Measurements from ENCODE around the gene KCNG2. TPM values are rescaled to one million over a fixed set of nuclear protein-coding genes. Genes with fewer than 3 reads are reported as not detected.

KCNG2 gene
- total RNA-seq, 1 donor from 2014 or later = not detected

DNA sequence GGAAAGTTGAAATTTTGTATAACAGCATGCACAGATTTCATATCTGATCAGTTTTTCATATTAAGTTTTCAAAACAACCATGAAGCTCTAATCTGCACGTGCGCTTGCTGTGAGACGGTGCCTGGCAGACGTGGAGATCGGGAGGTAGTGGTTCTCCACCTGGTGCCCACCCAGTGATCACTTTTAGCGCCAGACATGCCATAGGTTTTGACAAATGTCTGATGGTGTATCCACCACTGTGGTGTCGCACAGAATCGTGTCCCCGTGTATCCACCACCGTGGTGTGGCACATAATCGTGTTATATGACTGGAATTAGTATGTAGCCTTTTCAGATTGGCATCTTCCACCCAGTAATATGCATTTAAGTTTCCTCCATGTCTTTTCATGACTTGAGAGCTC is 40.9 kb upstream of the KCNG2 start:
- H3K4me1 Mint-ChIP-seq = peaks cover 3% of the 10 kb centered on the region
- H3K4me3 Mint-ChIP-seq = no peak overlapping the region
- DNase-seq = no peak
- H3K27ac Mint-ChIP-seq = no peak overlapping the region
- peaks cover 10% of the 10 kb centered on the region for H3K9me3 Mint-ChIP-seq
- H3K36me3 Mint-ChIP-seq (ENCODE audit: low read depth) = peaks cover 38% of the 10 kb centered on the region
- intact Hi-C loops (cut with micrococcal nuclease) = no loop called here
- H3K27me3 Mint-ChIP-seq = no peaks in the 10 kb centered on the region

DNA sequence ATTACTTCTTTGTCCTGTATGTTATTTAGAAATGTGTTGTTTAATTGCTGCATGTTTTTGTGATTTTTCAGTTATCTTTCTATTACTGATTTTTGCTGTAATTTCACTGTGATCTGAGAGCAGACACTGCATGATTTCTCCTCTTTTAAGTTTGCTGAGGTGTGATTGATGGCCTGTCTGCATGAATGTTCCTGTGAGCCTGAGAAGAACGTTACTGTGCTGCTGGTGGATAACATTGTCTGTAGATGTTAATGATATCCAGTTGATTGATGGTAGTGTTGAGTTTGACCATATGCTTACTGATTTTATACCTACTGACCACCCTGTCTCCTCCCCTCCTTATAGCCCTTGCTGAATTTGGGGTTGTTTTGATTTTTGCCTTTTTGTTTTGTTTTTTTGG is 37.4 kb upstream of the KCNG2 start:
- no peak for DNase-seq
- Mint-ChIP-seq H3K4me3 (no peak overlapping the region), H3K36me3 (ENCODE audit: low read depth) (peaks cover 23% of the 10 kb centered on the region), H3K27ac (no peak overlapping the region), H3K9me3 (peaks cover 10% of the 10 kb centered on the region), H3K4me1 (peaks cover 3% of the 10 kb centered on the region), H3K27me3 (no peaks in the 10 kb centered on the region)
- intact Hi-C loops (cut with micrococcal nuclease) = no loop called here

DNA sequence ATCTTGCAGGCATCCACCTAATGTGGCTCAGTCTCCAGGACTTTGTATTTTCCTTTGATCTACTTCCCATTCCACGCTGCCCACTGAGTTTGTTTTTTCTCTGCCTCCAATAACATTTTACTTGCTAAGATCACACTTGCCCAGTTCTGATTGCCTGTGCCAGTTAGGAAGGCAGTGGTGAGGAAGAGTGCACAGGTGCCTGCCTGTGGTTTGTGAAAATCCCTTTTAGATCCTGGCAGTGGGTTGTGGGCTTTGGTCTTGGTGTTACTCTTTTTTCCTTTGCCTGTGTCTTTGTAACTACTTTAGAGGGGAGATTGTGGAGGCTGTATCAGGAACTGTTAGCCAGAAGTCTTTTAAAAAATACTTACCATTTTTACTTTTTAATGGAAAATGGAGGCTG is 36.9 kb upstream of the KCNG2 start:
- peaks cover 19% of the 10 kb centered on the region for H3K36me3 Mint-ChIP-seq (ENCODE audit: low read depth)
- peaks cover 10% of the 10 kb centered on the region for H3K9me3 Mint-ChIP-seq
- no peaks in the 10 kb centered on the region for H3K27me3 Mint-ChIP-seq

DNA sequence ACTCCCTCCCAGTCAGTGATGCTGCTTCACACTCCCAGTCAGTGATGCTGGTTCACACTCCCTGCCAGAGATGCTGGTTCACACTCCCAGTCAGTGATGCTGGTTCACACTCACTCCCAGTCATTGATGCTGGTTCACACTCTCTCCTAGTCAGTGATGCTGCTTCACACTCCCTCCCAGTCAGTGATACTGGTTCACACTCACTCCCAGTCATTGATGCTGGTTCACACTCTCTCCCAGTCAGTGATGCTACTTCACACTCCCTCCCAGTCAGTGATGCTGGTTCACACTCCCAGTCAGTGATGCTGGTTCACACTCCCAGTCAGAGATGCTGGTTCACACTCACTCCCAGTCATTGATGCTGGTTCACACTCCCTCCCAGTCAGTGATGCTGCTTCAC is 34.3 kb upstream of the KCNG2 start:
- DNase-seq = no peak
- Mint-ChIP-seq H3K4me1 (peaks cover 3% of the 10 kb centered on the region), H3K4me3 (no peak overlapping the region), H3K27me3 (peaks cover 2% of the 10 kb centered on the region), H3K36me3 (ENCODE audit: low read depth) (peaks cover 2% of the 10 kb centered on the region), H3K27ac (no peak overlapping the region), H3K9me3 (peaks cover 5% of the 10 kb centered on the region)
- intact Hi-C loops (cut with micrococcal nuclease) = no loop called here

More for the DNA sequence above, 36.9 kb upstream of the KCNG2 start:
- intact Hi-C loops (cut with micrococcal nuclease) = no loop called here
- Mint-ChIP-seq H3K4me3 (no peak overlapping the region), H3K27ac (no peak overlapping the region), H3K4me1 (peaks cover 3% of the 10 kb centered on the region)
- no peak for DNase-seq

DNA sequence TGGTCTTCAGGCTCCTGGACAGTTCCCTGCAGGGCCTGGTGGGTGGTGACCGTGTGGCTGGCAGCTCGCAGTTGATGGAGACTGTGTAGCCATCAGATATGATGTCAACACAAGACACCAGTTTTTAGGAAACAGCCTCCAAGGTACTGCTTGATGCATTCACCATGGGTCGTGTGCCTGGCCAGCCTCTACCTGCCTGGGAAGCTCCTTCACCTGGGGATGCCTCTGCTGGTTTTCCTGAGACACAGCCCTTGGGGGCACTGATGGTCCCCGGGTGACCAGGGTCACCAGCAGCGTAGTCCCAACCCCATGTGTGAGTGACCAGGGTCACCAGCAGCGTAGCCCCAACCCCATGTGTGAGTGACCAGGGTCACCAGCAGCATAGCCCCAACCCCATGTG is 33.6 kb upstream of the KCNG2 start:
- intact Hi-C loops (cut with micrococcal nuclease) = no loop called here
- no peak for DNase-seq
- H3K27me3 Mint-ChIP-seq = peaks cover 2% of the 10 kb centered on the region
- peaks cover 3% of the 10 kb centered on the region for H3K9me3 Mint-ChIP-seq
- peaks cover 3% of the 10 kb centered on the region for H3K4me1 Mint-ChIP-seq
- H3K4me3 Mint-ChIP-seq = no peak overlapping the region
- no peak overlapping the region for H3K27ac Mint-ChIP-seq
- no peaks in the 10 kb centered on the region for H3K36me3 Mint-ChIP-seq (ENCODE audit: low read depth)

DNA sequence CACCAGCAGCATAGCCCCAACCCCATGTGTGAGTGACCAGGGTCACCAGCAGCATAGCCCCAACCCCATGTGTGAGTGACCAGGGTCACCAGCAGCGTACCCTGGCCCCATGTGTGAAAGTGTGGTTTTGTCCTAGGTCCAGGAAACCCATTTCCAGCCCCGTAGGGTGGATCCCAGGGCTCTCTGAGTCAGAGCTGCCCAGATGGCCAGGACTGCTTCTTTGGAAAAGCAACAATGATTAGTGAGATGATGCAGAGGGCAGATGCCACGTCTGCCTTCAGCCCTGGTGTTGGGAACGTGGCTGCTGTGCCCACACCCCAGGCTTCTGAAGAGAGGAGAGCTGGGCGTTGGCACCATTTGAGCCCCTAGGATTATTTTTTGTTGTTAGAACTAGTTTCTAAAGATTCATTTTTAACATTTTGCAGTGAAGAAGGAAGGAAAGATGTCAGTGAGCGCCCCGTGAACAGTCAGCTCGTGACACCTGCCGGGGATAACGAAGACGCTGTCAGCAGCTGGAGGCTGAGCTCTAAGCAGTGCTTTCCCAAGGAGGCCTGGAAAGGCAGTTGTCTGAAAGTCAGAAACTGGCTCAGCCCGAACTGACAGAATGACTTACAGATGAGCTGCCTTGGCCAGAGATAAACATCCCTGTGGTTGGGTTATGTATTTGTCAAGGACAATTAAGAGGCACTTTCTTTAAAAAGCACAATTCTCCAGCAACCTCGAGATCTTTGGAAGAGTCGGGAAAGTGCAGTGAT is 32.1 kb upstream of the KCNG2 start:
- Mint-ChIP-seq H3K4me3 (no peak overlapping the region), H3K4me1 (no peaks in the 10 kb centered on the region), H3K9me3 (no peaks in the 10 kb centered on the region), H3K27me3 (peaks cover 2% of the 10 kb centered on the region), H3K27ac (no peak overlapping the region), H3K36me3 (ENCODE audit: low read depth) (no peaks in the 10 kb centered on the region)
- intact Hi-C loops (cut with micrococcal nuclease) = no loop called here
- no peak for DNase-seq

DNA sequence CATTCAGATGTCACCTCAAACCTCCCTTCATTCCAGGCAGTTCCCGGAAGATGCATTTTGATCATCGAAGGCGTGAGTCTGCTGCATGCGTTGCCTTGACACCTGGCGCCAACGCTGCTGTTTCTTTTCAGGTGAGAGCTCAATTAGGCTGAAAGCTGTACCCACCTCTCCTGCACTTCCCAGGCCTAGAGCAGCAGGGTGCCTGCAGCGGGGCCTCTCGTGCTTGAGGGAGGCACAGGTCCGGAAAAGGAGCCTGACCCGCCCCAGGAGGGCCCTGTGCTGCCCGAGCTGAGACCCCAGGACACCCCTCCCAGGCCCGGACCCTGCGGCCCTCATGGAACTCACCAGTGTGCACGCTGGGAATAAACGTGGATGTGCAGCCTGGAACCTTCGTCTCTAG is 31.4 kb upstream of the KCNG2 start:
- Mint-ChIP-seq H3K36me3 (ENCODE audit: low read depth) (no peaks in the 10 kb centered on the region), H3K4me1 (no peaks in the 10 kb centered on the region), H3K9me3 (no peaks in the 10 kb centered on the region), H3K27ac (no peak overlapping the region), H3K4me3 (no peak overlapping the region), H3K27me3 (peaks cover 2% of the 10 kb centered on the region)
- no peak for DNase-seq
- intact Hi-C loops (cut with micrococcal nuclease) = no loop called here

DNA sequence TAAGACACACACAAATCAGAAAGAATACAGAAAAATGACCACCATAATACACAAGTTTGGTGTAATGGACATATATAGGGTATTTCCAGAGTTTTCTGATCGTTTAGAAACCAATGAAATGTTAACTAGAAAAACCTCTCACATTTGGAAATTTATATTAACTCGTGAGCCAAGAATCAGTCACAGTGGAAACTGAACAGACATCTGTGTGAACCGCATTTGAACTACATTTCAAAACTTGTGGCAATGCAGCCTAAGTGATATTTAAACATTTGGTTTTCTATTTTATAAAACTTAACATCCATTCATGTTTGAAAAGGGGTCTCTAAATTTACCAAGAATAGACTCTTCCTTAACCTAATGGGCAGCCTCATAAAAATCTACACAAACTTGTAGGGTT is 29.0 kb upstream of the KCNG2 start:
- H3K4me3 Mint-ChIP-seq = no peak overlapping the region
- H3K4me1 Mint-ChIP-seq = no peaks in the 10 kb centered on the region
- H3K27ac Mint-ChIP-seq = no peak overlapping the region
- intact Hi-C loops (cut with micrococcal nuclease) = no loop called here
- H3K9me3 Mint-ChIP-seq = no peaks in the 10 kb centered on the region
- H3K27me3 Mint-ChIP-seq = peaks cover 2% of the 10 kb centered on the region
- DNase-seq = no peak
- H3K36me3 Mint-ChIP-seq (ENCODE audit: low read depth) = no peaks in the 10 kb centered on the region

DNA sequence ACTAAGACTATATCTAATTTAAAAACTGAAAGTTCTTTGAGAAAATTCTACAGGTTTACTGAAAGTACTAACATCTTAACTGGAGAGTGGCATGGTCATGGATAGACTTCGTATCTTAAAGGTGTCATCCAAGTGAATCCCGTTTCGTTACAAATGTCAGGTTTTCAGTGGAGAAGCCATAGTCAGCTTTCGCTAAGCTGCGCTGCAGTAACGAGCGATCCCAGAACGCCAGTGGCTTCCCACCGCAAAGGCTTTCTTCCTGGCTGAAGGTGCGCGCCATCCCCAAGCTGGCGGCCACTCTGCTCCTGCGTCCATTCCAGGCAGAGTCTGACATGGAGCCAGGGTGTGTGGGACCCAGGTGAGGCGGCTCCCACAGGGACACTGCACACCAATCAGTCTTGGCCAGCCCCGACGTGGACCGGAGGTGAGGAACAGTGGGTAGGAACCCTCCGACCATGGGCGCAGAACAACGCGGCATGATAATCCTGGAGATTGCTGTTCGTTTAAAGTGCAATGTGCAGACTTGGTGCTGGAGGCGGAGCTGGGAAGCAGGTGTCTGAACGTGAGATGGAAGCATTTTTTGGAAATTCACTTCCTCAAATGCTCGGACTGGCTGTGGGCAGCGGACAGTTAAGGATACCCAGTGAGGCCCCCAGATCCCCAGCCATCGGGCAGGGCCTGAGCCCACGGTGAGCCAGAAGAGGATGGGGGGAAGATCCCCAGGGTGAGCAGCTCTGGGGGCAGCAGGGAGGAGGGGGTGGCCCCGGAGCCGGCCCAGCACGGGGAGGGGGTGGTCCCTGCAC is 27.8 kb upstream of the KCNG2 start:
- Mint-ChIP-seq H3K27me3 (peaks cover 2% of the 10 kb centered on the region), H3K9me3 (no peaks in the 10 kb centered on the region), H3K27ac (no peak overlapping the region), H3K4me3 (no peak overlapping the region), H3K4me1 (no peaks in the 10 kb centered on the region), H3K36me3 (ENCODE audit: low read depth) (no peaks in the 10 kb centered on the region)
- intact Hi-C loops (cut with micrococcal nuclease) = no loop called here
- no peak for DNase-seq

DNA sequence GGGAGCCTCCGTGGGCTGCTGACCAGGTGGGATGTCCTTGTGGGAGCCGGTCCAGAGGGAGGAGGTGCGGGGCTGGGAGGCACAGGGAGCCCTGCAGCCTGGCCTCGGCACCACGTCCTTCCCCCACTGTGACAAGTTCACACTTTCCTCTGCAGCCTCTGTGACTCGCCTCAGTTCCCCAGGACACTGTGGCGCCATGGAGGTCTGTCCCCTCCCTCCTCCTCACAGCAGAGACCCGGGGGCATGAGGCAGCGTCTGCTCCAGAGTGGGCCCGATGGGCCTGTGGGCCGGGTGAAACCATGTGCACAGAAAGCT is 27.3 kb upstream of the KCNG2 start:
- no peaks in the 10 kb centered on the region for H3K36me3 Mint-ChIP-seq (ENCODE audit: low read depth)
- H3K4me3 Mint-ChIP-seq = no peak overlapping the region
- H3K27me3 Mint-ChIP-seq = peaks cover 2% of the 10 kb centered on the region
- no peaks in the 10 kb centered on the region for H3K9me3 Mint-ChIP-seq
- no peak overlapping the region for H3K27ac Mint-ChIP-seq
- no peak for DNase-seq
- intact Hi-C loops (cut with micrococcal nuclease) = no loop called here
- no peaks in the 10 kb centered on the region for H3K4me1 Mint-ChIP-seq

DNA sequence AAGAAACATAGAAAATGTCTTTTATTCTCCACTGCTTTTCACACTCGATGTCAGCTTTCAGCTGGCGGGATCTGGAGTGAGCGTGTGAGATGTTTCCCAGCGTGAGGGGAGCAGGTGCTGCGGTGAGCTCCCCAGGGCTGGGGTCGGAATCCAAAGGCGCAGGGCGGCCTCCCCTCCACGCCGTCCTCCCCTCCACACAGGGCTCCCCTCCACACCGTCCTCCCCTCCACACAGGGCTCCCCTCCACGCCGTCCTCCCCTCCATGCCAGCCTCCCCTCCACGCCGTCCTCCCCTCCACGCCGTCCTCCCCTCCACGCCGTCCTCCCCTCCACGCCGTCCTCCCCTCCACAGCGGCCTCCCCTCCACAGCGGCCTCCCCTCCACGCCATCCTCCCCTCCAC is 26.9 kb upstream of the KCNG2 start:
- H3K36me3 Mint-ChIP-seq (ENCODE audit: low read depth) = no peaks in the 10 kb centered on the region
- peaks cover 2% of the 10 kb centered on the region for H3K27me3 Mint-ChIP-seq
- H3K4me3 Mint-ChIP-seq = no peak overlapping the region
- H3K9me3 Mint-ChIP-seq = no peaks in the 10 kb centered on the region
- no peak overlapping the region for H3K27ac Mint-ChIP-seq
- DNase-seq = no peak
- intact Hi-C loops (cut with micrococcal nuclease) = no loop called here
- no peaks in the 10 kb centered on the region for H3K4me1 Mint-ChIP-seq

DNA sequence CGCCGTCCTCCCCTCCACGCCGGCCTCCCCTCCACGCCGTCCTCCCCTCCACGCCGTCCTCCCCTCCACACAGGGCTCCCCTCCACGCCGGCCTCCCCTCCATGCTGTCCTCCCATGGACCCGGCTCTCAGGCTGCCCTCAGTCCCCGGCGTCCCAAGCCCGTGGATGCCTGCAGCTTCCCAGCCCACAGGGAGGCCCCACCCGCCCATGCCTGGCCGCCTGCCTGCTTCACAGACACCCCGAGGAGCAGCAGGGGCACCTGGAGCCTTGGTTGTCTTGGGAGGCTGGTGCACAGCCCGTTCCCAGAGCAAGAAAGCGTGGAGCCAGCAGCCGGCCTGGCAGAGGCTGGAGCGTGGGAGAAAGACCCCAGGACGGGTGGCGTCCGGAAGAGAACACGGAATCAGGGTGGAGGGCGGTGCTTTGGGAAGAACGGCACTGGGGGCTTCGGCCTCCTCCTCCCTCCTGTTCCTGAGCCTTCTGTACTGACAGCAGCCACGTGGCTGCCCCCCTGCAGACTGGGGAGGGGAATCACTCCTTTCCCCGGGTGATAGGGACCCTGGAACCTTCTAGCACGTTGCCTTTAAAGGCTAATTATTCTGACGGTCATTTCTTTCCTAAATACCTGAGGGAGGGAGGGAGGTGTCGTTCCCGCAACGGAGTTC is 26.2 kb upstream of the KCNG2 start:
- DNase-seq = no peak
- H3K9me3 Mint-ChIP-seq = no peaks in the 10 kb centered on the region
- H3K27ac Mint-ChIP-seq = no peak overlapping the region
- H3K27me3 Mint-ChIP-seq = peaks cover 2% of the 10 kb centered on the region
- H3K4me3 Mint-ChIP-seq = no peak overlapping the region
- intact Hi-C loops (cut with micrococcal nuclease) = no loop called here
- no peaks in the 10 kb centered on the region for H3K4me1 Mint-ChIP-seq
- no peaks in the 10 kb centered on the region for H3K36me3 Mint-ChIP-seq (ENCODE audit: low read depth)

DNA sequence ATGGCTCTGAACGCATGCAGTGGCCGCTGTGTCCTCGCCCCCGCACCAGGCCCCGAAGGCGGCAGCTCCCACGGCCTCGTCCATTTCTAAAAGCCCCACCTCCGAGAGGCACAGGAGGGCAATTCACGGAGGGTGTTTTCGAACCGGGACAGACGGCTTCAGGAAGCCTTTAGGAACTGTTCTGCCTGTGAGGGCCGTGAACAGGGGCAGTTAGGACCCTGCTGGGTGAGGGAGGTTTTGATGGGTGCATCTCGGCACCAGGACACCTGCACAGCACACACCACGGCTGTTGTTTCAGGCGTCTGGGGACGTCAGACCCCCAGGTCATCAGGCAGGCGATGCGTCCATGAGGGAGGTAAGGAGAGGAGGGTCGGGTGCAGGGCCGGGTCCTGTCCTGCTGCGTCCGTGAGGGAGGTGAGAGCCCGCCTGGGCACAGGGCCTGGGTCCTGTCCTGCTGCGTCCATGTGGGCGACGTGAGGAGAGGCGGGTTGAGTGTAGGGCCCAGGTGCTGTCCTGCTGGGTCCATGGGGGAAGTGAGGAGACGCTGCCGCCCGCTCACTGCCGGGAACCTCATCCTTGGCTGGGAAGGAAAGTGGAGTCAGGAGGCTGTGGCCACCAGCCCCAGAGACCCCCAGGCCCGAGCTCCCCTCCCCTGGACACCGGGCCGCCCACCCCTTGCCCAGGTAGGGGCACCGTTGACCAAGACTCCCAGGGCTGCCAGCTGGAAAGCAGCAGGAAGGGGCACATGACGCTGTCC is 25.5 kb upstream of the KCNG2 start:
- Mint-ChIP-seq H3K4me3 (no peak overlapping the region), H3K27ac (no peak overlapping the region), H3K9me3 (no peaks in the 10 kb centered on the region), H3K4me1 (no peaks in the 10 kb centered on the region), H3K36me3 (ENCODE audit: low read depth) (no peaks in the 10 kb centered on the region), H3K27me3 (peaks cover 2% of the 10 kb centered on the region)
- intact Hi-C loops (cut with micrococcal nuclease) = no loop called here
- DNase-seq = no peak
